Thyroid gland (tissue), 4 donors: ENCODE results near the gene TLE1. TPM values are rescaled to one million over a fixed set of nuclear protein-coding genes. Genes with fewer than 3 reads are reported as not detected.

Source experiments
- DNase-seq, 2 donors: peaks; one replicate each; pipeline ENCODE4 v3.0.0-alpha.2; 2019
- H3K27ac ChIP-seq, 3 donors: fragments of 200-600 bp; sonication (generic); 1 replicate in 2 of 3; 2 replicates in 1 of 3; pipeline ENCODE4 v1.5.1; 2016 to 2019; ENCODE audit warnings: mild to moderate bottlenecking in 1 of 3, moderate library complexity in 1 of 3
- H3K27me3 ChIP-seq: fragments of 200-600 bp; sonication (generic); one replicate; pipeline ENCODE4 v1.5.1; 2019
- H3K36me3 ChIP-seq, 2 donors: fragments of 200-600 bp; sonication (generic); one replicate each; pipeline ENCODE4 v1.5.1; 2016 to 2019
- H3K4me1 ChIP-seq, 2 donors: fragments of 200-600 bp; sonication (generic); one replicate each; pipeline ENCODE4 v1.5.1; 2017 to 2019
- H3K4me3 ChIP-seq, 3 donors: fragments of 200-600 bp; sonication (generic); replicated peaks in 1 of 3; 1 replicate in 2 of 3; 2 replicates in 1 of 3; pipeline ENCODE4 v1.5.1; 2016; ENCODE audit warnings: mild to moderate bottlenecking in 1 of 3
- H3K9me3 ChIP-seq: fragments of 200-600 bp; sonication (generic); one replicate; pipeline ENCODE4 v1.5.1; 2017
- POLR2A ChIP-seq, 2 donors: fragments of 450-650 bp; IDR thresholded peaks; one replicate each; pipeline ENCODE4 v1.6.1; 2017; ENCODE audit warnings: antibody characterized with exemption in 2 of 2, mild to moderate bottlenecking in 2 of 2, moderate library complexity in 1 of 2
- WGBS, 2 donors: methylation state at CpG; one replicate each; pipeline ENCODE4 v1.1.5; 2017; 5-methylcytosine and 5-hydroxymethylcytosine counted together
- intact Hi-C: fragments of 100-400 bp; cut with DNase I; formaldehyde crosslinking; loops from one replicate; pipeline ENCODE4 v1.15.1; 2023
- total RNA-seq, 4 donors: library from RNA; depleted of rRNA; stranded (reverse); fragments of >200 nt; gene quantifications; one replicate each; pipeline ENCODE4 v1.2.3, GENCODE V29; 2016
- TF ChIP-seq, protein P1 (sequence below), 6 experiments: fragments of 200-600 bp in 3 of 6; fragments of 450-650 bp in 3 of 6; sonication (generic) in 3 of 6; IDR thresholded peaks; one replicate each; pipeline ENCODE4 v1.5.1; 2016 to 2019; ENCODE audit warnings: antibody characterized with exemption in 6 of 6, mild to moderate bottlenecking in 2 of 6, inconsistent platforms in 1 of 6, moderate library complexity in 1 of 6

The TLE1 gene
- total RNA-seq, 4 donors from 2014 or later = 40.7 to 91.1 (median 58.4) TPM

GRCh38 chr9:81600631-81601030 lies 88.7 kb downstream of the TLE1 start:
- Histone ChIP-seq H3K27ac (no peak overlapping the region), H3K9me3 (no peaks in the 10 kb centered on the region), H3K27me3 (no peaks in the 10 kb centered on the region), H3K4me1 (peaks cover 17 to 48% of the 10 kb centered on the region in 2 donors), H3K36me3 (no peaks in the 10 kb centered on the region), H3K4me3 (no peak overlapping the region)
- DNase-seq = no peak
- 96% methylated on average over 4 of the region's 4 CpGs for WGBS, 2 donors
- intact Hi-C loops = no loop called here
- no peak for TF ChIP-seq POLR2A (IDR thresholded peaks at IDR 0.05)
- TF ChIP-seq, protein P1, sequence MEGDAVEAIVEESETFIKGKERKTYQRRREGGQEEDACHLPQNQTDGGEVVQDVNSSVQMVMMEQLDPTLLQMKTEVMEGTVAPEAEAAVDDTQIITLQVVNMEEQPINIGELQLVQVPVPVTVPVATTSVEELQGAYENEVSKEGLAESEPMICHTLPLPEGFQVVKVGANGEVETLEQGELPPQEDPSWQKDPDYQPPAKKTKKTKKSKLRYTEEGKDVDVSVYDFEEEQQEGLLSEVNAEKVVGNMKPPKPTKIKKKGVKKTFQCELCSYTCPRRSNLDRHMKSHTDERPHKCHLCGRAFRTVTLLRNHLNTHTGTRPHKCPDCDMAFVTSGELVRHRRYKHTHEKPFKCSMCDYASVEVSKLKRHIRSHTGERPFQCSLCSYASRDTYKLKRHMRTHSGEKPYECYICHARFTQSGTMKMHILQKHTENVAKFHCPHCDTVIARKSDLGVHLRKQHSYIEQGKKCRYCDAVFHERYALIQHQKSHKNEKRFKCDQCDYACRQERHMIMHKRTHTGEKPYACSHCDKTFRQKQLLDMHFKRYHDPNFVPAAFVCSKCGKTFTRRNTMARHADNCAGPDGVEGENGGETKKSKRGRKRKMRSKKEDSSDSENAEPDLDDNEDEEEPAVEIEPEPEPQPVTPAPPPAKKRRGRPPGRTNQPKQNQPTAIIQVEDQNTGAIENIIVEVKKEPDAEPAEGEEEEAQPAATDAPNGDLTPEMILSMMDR (IDR thresholded peaks at IDR 0.05) = no peak

DNA sequence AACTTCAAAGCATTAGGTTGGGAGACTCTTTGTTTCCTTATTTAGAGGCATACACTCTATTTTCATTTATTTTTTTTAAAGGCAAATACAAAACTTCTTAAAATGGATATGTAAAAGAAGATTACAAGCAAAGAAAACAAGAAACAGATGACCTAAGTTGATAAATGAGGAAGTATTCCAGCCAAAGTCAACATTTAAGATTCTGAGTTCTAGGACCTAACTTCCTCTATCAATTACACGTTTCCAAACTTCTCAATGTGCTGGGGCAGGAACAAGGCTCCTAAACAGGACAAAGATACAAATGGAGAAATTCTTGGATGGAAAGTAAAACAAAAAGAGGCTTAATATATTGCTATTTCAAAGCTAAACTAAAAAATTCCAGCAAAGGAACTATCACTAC lies 89.5 kb downstream of the TLE1 start:
- no peak overlapping the region for H3K27ac ChIP-seq
- TF ChIP-seq POLR2A (IDR thresholded peaks at IDR 0.05) = no peak
- TF ChIP-seq, protein P1 (IDR thresholded peaks at IDR 0.05) = no peak
- H3K36me3 ChIP-seq = no peaks in the 10 kb centered on the region
- 55 to 65% methylated on average over 1 of the region's 1 CpG for WGBS, 2 donors
- H3K9me3 ChIP-seq = no peaks in the 10 kb centered on the region
- no peak overlapping the region for H3K4me3 ChIP-seq
- intact Hi-C loops = loop anchor here (10.0 kb wide), 1 partner anchor 85 kb away; the partner anchor contains the start of gene TLE1
- peaks cover 11 to 43% of the 10 kb centered on the region in 2 donors for H3K4me1 ChIP-seq
- H3K27me3 ChIP-seq = no peaks in the 10 kb centered on the region
- DNase-seq = no peak

DNA sequence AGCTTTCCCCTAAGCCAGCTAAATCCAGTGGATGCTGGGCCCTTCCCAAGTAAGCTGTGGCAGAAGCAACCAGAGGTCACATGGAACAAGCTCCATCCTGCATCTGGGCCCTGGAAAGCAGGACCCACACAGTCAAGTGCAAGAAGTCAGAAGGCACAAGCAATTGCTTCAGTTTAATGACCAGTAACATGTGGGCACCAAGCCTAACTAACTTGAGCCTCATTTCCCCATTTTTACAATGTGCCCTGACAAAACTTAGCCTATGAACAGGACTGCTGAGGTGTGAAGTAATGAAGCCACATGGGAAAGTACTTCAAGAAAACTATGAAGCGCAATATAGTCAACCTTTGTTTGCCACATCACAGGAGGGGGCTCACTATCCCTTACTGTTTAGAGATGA lies 90.5 kb downstream of the TLE1 start:
- intact Hi-C loops = loop anchor here (10.0 kb wide), 1 partner anchor 86 kb away; the partner anchor contains the start of gene TLE1
- Histone ChIP-seq H3K27me3 (no peaks in the 10 kb centered on the region), H3K4me3 (no peak overlapping the region), H3K36me3 (no peaks in the 10 kb centered on the region), H3K9me3 (no peaks in the 10 kb centered on the region), H3K4me1 (peaks cover 3 to 34% of the 10 kb centered on the region in 2 donors), H3K27ac (peak overlapping the region in 2 of 3 donors; percentile 4 to 21)
- no peak for DNase-seq
- TF ChIP-seq, protein P1 (IDR thresholded peaks at IDR 0.05) = no peak
- no peak for TF ChIP-seq POLR2A (IDR thresholded peaks at IDR 0.05)
- WGBS, 2 donors = 96 to 100% methylated on average over 1 of the region's 1 CpG

DNA sequence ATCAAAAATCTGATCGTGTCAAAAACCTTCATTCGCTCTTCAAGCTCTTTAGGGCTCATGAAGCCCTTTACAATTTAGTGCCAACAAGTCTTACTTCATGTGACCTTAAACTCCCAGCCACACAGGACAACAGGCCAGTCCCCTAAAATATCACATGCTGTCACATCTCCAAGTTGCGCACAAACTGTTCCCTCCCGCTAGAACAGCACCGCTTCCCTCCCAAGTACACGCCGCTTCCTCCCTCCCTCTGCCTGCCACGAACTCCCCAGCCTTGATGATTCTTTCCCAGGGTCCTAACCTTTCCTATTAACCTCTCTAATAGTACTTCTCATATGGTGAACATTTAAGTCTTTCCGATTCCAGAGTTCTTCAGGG lies 91.2 kb downstream of the TLE1 start:
- TF ChIP-seq POLR2A (IDR thresholded peaks at IDR 0.05) = no peak
- TF ChIP-seq, protein P1 (IDR thresholded peaks at IDR 0.05) = no peak
- no peak overlapping the region for H3K4me3 ChIP-seq
- no peak for DNase-seq
- H3K36me3 ChIP-seq = no peaks in the 10 kb centered on the region
- no peak overlapping the region for H3K27ac ChIP-seq
- peaks cover 3 to 34% of the 10 kb centered on the region in 2 donors for H3K4me1 ChIP-seq
- 88 to 91% methylated on average over 8 to 9 of the region's 9 CpGs for WGBS, 2 donors
- H3K27me3 ChIP-seq = no peaks in the 10 kb centered on the region
- no peaks in the 10 kb centered on the region for H3K9me3 ChIP-seq
- intact Hi-C loops = loop anchor here (10.0 kb wide), 1 partner anchor 87 kb away; the partner anchor contains the start of gene TLE1

- intact Hi-C loops = loop anchor here (10.0 kb wide), 1 partner anchor 87 kb away; the partner anchor contains the start of gene TLE1
- H3K27me3 ChIP-seq = no peaks in the 10 kb centered on the region
- TF ChIP-seq, protein P1 (IDR thresholded peaks at IDR 0.05) = no peak
- TF ChIP-seq POLR2A (IDR thresholded peaks at IDR 0.05) = no peak
- no peak for DNase-seq
- no peaks in the 10 kb centered on the region for H3K9me3 ChIP-seq
- 83 to 87% methylated on average over 12 of the region's 12 CpGs for WGBS, 2 donors
- H3K4me1 ChIP-seq = peaks cover 3 to 34% of the 10 kb centered on the region in 2 donors
- H3K27ac ChIP-seq = no peak overlapping the region
- no peak overlapping the region for H3K4me3 ChIP-seq
- no peaks in the 10 kb centered on the region for H3K36me3 ChIP-seq
Observed at GRCh38 chr9:81597419-81598122, 91.8 kb downstream of the TLE1 start.
